GM12892 (cell line): ENCODE data around the gene CHSY1.

Source experiments
- DNase-seq: peaks from one replicate; pipeline ENCODE4 v3.0.0; 2011; ENCODE audit not compliant: insufficient read length
- FAIRE-seq: peaks from 2 replicates; lab custom pipeline; 2011; peaks lifted over from hg19 to GRCh38; lab: Jason Lieb, UNC
- POLR2A ChIP-seq: IDR thresholded peaks from 2 replicates; pipeline ENCODE4 v1.6.1; 2011; ENCODE audit warnings: low read depth, low read length, control low read depth
- POLR2AphosphoS5 ChIP-seq: IDR thresholded peaks from 2 replicates; pipeline ENCODE4 v1.6.1; 2011; ENCODE audit warnings: low read depth, low read length, control low read depth
- TAF1 ChIP-seq: IDR thresholded peaks from 2 replicates; pipeline ENCODE4 v1.6.1; 2011; ENCODE audit warnings: low read depth, mild to moderate bottlenecking, control low read depth, low read length, borderline replicate concordance

Gene CHSY1

DNA sequence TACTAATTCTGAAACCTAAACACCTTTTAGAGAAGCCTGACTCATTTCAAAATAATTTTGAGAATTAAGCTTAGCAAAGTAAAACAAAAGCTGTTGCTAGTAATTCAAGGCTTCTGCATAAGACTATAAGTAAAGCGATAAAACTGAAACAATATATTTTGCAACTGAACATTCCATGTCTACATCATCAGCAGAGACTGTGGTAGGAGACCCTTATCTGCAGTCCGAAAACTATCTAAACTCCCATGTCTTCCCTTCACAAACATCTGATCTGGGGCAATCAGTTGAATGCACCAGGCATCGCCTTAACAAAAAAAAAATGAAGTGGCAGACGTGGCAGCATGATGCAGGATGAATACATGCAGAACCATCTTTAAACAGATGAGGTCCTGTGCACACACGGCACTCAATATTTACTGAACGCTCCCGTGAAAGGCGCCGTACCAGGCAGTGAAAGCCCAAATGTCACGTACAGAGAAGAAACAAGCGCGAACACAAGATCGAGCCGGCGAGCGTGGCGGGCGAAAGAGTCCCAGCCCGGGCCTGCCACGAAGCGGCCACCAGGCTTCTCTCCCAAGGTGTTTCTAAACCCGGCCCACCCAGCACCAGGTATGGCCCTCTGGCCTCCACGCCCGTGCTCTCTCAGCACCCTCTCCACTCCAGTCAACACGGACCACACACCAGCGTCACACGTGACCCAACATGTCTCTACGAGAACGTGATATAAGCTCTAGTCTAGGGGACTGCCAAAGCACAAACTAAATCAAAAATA, 63.0 kb downstream of the CHSY1 start:
- FAIRE-seq: no peak
- no peak for DNase-seq
- no peak for TF ChIP-seq POLR2AphosphoS5
- TF ChIP-seq POLR2A: no peak
- TF ChIP-seq TAF1: no peak

DNA sequence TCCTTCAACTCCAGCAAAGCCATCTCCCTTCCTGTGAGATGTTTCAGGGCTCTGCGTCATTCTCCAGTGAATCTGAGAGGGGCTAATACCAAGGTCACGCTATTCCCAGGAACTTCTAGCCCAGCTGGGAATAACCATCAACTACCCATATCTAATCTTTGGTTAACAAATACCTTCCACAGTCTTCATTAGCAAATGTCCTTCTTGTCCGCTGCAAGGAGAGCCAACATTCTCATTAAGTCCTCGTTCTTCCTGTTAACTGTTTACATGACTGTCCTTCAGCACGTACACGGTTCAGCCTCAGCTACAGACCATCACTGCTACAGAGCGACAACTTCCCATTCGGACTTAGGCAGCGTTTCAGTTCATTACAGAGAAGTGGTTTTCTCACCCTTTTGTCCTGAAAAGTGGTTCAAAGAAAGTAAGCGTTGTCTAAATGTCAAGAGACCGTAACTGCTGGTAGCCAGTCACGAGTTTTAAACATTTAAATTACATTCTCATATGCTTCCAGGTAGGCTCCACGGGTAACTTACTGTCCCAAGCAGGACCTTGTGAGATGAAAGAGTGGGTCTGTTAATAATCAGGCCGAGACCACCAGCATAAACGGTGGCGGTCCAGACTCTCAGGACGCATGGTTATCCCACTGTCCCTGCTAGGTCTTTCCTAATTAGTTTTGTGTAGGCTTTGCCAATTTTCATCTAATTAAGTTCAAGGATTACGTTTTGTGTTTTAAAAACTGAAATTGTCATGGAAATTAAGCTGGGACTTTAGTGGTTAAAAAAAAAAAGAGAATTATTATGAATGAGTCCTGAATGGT, 63.8 kb downstream of the CHSY1 start:
- TF ChIP-seq POLR2A (no peak), POLR2AphosphoS5 (no peak), TAF1 (no peak)
- FAIRE-seq (no peak), DNase-seq (no peak)

DNA sequence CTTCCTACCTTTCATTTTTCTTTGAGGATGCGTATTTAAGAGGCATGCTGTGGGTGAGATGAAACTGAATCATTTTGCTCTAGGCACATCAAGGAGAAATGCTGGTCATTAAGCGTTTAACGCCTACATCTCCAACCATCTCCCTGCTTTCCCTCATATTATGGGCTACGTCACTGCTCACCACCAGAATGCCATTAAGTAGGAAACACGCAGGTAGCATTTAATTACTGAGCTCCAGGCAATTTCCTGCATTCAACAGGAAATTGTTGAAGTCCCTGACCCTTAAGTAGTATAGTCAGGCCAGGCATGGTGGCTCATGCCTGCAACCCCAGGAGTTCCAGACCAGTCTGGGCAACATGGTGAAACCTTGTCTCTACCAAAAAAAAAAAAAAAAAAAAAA, 66.1 kb downstream of the CHSY1 start:
- DNase-seq (no peak), FAIRE-seq (no peak)
- TF ChIP-seq POLR2A: no peak
- no peak for TF ChIP-seq POLR2AphosphoS5
- TF ChIP-seq TAF1: no peak

DNA sequence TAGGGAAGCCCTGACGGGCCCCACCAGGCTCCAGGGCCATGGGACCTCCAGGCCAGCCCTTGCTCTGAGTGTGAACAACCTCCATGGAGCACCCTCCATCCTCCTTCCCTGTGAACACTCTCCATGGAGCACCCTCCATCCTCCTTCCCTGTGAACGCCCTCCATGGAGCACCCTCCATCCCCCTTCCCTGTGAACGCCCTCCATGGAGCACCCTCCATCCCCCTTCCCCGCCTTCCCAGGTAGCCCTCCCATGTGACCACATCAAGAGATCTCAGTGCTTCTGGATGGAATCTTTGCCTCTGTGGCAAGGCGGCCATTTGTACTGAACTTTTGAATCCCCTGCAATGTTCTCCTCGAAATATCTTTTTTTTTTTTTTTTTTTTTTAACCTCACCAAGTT, 66.5 kb downstream of the CHSY1 start:
- FAIRE-seq: no peak
- no peak for DNase-seq
- TF ChIP-seq POLR2AphosphoS5 (no peak), TAF1 (no peak), POLR2A (no peak)

DNA sequence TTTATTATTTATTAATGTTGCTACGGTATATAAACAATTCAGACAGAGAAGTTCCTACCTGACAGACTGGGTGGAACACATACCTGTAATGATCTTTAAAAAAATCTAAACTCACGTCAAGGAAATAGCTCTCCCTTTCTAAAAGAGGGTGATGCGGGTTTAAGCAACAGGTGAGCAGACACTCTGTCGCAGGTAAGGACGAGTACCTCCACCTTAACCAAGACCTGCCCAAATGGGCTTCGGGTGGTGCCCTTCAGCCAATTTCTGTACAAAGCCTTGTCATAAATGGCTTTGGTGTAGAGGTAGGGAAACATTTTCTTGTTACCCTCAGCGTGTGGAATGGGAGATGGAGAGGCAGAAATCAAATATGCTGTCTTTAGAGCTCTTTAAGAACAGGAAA, 67.0 kb downstream of the CHSY1 start:
- no peak for FAIRE-seq
- no peak for TF ChIP-seq POLR2AphosphoS5
- no peak for TF ChIP-seq TAF1
- TF ChIP-seq POLR2A: no peak
- DNase-seq: no peak

DNA sequence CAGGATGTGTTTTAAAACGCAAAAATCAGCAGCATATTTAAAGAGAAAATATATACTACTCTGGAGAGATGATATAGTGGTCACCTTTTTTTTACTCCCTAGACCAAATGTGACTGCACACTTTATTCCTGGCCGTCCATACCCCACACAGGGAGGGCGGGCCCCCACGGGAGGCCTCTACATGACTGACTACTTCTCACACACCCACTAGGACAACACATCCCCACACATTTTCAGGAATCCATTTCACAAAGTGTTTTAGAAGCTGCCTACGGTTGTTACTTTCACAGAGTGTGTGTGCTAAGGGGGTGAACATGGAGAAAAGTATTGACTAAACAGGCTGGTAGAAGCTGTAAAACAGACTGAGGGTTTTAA, 67.9 kb downstream of the CHSY1 start:
- TF ChIP-seq POLR2A: no peak
- no peak for TF ChIP-seq TAF1
- TF ChIP-seq POLR2AphosphoS5: no peak
- no peak for FAIRE-seq
- no peak for DNase-seq

DNA sequence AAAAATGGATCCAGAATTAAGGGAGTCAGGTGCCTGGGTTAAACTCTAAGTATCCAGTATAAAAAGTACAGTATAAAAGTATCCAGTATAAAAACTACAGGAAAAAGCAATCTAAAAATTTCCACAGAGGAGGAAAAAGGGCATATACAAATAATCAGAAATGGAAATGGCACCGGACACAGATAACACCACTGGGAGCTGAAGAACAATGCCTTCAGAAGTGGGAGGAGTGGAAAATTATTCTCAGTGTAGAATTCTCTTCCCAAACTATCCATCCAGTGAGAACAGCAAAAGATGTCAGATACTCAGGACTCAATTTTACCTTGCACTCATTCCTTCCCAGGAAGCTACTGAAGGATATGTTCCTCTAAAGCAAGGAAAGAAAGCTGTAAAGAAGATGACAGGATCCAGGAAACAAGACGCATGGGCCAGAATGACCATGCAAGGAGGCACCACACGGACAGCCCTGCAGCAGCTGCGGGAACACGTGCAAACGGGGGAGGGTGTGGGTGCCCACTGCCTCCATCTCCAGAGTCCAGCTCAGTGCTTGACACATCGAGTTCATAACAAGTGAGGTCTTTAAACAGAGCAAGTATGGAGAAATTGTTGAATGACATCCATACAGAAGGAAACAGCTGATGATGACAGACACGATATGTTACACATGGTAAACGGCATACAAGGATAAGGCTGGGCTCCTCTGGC, 68.5 kb downstream of the CHSY1 start:
- no peak for FAIRE-seq
- DNase-seq: no peak

DNA sequence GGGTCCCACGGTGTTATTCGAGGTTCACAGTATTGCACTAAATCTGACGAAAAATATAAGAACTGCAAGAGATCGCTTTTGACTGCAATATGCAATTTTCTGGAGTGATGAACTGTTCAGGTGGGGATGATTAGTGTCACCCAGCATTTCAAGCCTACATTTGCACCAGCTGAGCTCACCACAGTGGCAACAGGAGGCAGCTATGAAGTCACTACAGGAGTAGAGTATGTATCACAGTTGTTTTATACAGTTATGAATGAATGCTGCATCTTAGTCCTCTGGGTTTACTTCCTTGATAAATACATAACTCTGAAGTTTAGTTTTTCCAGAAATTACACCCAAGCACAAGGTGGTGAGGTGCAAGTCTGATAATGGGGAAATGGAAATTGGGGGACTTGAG, 69.6 kb downstream of the CHSY1 start:
- FAIRE-seq (no peak), DNase-seq (no peak)
- TF ChIP-seq POLR2AphosphoS5 (no peak), POLR2A (no peak), TAF1 (no peak)

More for the DNA sequence above, 68.5 kb downstream of the CHSY1 start:
- TF ChIP-seq POLR2AphosphoS5 (no peak), TAF1 (no peak), POLR2A (no peak)

DNA sequence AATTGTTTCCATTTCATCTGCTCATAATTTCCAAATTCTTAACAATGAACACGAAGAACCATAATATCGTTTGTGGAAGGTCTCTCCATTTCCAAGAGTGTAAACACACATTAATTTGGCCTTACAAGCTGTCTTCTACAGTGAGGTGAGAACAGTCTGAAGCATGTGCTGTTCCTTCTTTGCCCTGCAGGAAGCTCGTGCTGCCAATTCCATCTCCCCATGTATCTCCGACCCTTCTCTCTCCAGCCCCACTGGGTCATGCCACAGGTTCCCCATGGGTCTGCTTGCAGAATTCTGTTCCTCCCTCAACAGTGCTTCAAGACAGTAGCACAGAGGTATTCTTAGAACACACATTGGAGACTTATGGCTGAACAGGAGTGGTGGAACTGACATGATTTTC, 70.5 kb downstream of the CHSY1 start:
- no peak for TF ChIP-seq TAF1
- no peak for TF ChIP-seq POLR2AphosphoS5
- TF ChIP-seq POLR2A: no peak
- DNase-seq (no peak), FAIRE-seq (no peak)

DNA sequence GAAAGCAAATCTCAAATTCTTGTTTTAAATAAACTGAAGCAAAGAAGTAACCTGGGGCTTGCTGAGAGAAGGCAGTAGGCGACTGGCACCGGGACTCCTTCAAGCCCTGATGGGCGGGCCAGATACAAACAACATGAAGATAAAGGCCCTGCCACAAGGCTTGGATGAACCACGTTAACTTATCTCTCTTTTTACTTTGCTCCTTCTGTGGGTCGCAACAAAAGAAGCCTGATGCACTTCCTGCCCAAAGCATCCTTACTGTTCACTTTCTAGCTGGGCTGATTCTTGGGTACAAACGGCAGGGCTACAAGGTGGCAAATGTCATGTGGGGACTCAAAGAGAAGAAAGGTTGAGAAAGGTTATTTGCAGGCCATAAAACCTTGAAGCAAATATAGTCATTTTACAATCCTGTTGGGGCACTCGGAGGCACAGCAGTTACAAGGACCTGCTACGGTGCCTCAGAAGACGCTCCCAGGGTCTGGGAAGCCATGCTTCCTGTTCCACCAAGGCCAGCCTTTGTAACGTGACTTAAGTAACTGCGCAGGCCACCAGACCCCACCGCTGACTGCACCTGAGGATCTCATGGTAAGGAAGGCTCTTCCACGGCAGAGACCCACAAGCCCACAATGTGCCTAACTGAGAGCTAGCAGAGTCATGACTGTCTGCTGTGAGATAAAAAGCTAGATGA, 71.1 kb downstream of the CHSY1 start:
- DNase-seq (no peak), FAIRE-seq (no peak)
- TF ChIP-seq POLR2A (no peak), TAF1 (no peak), POLR2AphosphoS5 (no peak)

DNA sequence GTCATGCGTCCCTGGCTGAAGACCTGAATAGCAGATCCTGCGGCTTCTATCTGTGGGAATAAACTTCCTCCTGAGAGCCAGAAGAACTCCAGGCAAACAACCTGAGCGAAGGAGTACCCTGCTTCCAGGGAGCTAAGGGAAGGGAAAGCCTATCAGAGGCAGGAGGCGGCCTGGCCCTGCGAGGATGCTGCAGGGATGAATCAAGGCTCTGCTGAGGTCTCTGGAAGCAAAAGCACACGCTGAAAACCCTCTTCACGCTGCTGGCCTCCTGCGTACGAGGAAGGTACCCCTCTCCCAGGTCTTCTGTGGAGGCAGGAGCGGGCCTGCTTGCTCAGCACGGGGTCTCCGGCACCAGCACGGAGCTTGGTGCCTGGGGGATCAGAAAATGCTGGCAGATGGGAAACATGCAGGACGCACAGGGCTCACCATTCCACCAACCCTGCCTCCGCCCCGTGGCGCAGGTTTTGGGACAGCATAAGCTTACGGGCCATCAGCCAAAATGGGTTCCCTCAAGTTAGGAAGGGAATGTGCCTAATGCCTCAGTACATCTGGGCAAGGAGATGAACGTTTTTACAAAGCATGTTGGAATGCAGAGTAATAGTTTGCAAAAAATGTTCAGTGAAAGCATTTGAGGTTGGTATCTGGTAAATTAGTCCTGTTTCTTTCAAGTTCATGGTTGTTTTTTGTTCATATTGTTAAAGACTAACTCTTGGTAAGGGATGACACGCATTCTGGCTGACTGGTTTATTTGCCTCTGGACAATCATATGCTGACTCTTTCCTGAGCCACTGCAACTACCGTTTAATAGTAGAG, 72.3 kb downstream of the CHSY1 start:
- DNase-seq (no peak), FAIRE-seq (no peak)

More for the DNA sequence above, 72.3 kb downstream of the CHSY1 start:
- TF ChIP-seq POLR2AphosphoS5: no peak
